IPS DF 6.9 (cell line): ENCODE data around the gene MACROD2.

Source experiments
- DNase-seq: peaks from one replicate; pipeline ENCODE4 v3.0.0-alpha.2; 2013; ENCODE audit warnings: low read depth, low spot score
- H3K27ac ChIP-seq: one replicate; pipeline ENCODE4 v1.5.1; 2013; ENCODE audit warnings: low read length, control low read depth
- H3K27me3 ChIP-seq: 2 replicates; pipeline ENCODE4 v1.6.1; 2013; ENCODE audit warnings: mild to moderate bottlenecking, low read length; ENCODE audit not compliant: control insufficient read depth, insufficient read depth
- H3K36me3 ChIP-seq: 2 replicates; pipeline ENCODE4 v1.6.1; 2013; ENCODE audit warnings: low read length; ENCODE audit not compliant: control insufficient read depth, insufficient read depth
- H3K4me1 ChIP-seq: 2 replicates; pipeline ENCODE4 v1.6.1; 2013; ENCODE audit warnings: low read length; ENCODE audit not compliant: control insufficient read depth, insufficient read depth
- H3K4me3 ChIP-seq: 2 replicates; pipeline ENCODE4 v1.5.1; 2013; ENCODE audit warnings: mild to moderate bottlenecking, low read length
- H3K9me3 ChIP-seq: 2 replicates; pipeline ENCODE4 v1.6.1; 2013; ENCODE audit warnings: low read length, inconsistent platforms; ENCODE audit not compliant: control insufficient read depth, insufficient read depth
- WGBS: extraction: QIAGEN DNeasy Blood & Tissue Kit; methylation state at CpG from one replicate; pipeline ENCODE4 v1.1.7; 2013; ENCODE audit warnings: mixed read lengths, missing lambda C conversion rate; ENCODE audit not compliant: insufficient read length, insufficient coverage; 5-methylcytosine and 5-hydroxymethylcytosine counted together

MACROD2 gene

GRCh38 chr20:14644306-14645097 lies 649.2 kb downstream of the MACROD2 start:
- Histone ChIP-seq H3K4me1 (no peaks in the 10 kb centered on the region), H3K27me3 (no peaks in the 10 kb centered on the region), H3K4me3 (no peak overlapping the region), H3K9me3 (no peaks in the 10 kb centered on the region), H3K36me3 (no peaks in the 10 kb centered on the region), H3K27ac (no peak overlapping the region)
- WGBS = no CpG with 5 or more reads among the region's 2 CpGs
- DNase-seq = no peak

DNA sequence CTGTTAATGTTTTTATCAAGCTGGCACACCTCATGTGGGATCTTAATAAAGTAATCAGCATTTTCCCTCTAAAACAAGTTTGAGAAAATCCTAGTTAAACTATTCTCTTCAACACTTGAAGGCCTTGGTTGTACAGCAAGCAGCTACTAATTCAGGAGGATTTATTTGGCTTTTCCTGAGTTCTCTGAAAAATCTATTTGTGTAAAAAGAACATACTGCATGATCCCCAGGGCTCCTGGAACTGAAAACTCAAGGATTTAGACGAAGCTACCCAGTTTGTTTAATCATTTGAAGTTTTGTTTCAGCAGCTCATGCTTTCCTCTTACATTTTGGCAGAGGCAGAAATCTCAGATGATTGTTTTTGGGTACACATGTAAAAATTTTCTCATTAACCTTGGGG lies 651.7 kb downstream of the MACROD2 start:
- Histone ChIP-seq H3K36me3 (no peaks in the 10 kb centered on the region), H3K27ac (no peak overlapping the region), H3K27me3 (no peaks in the 10 kb centered on the region), H3K9me3 (no peaks in the 10 kb centered on the region), H3K4me1 (no peaks in the 10 kb centered on the region), H3K4me3 (no peak overlapping the region)
- WGBS = no CpG with 5 or more reads among the region's 1 CpG
- DNase-seq = no peak

DNA sequence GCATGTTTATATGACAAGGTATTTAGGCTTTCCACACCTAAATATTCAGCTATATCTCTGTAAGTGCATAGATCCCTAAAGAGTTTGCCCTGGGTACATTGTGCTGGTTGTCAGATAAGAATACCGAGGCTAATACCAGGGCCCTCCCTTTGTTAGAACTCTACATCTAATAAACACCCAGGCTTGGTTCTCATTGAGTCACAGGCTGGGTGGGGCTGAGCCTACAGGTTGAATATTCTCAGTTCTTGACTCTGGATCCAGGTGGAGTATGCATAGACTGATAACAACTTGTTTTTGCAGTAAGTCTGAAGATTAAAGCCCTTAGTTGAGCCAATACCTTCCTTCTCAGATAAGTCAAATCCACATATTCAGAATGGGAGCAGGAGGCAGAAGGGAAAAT lies 654.3 kb downstream of the MACROD2 start:
- H3K27me3 ChIP-seq = no peaks in the 10 kb centered on the region
- WGBS = no CpG with 5 or more reads among the region's 1 CpG
- no peak overlapping the region for H3K27ac ChIP-seq
- no peaks in the 10 kb centered on the region for H3K9me3 ChIP-seq
- H3K36me3 ChIP-seq = no peaks in the 10 kb centered on the region
- DNase-seq = no peak
- no peak overlapping the region for H3K4me3 ChIP-seq
- no peaks in the 10 kb centered on the region for H3K4me1 ChIP-seq

DNA sequence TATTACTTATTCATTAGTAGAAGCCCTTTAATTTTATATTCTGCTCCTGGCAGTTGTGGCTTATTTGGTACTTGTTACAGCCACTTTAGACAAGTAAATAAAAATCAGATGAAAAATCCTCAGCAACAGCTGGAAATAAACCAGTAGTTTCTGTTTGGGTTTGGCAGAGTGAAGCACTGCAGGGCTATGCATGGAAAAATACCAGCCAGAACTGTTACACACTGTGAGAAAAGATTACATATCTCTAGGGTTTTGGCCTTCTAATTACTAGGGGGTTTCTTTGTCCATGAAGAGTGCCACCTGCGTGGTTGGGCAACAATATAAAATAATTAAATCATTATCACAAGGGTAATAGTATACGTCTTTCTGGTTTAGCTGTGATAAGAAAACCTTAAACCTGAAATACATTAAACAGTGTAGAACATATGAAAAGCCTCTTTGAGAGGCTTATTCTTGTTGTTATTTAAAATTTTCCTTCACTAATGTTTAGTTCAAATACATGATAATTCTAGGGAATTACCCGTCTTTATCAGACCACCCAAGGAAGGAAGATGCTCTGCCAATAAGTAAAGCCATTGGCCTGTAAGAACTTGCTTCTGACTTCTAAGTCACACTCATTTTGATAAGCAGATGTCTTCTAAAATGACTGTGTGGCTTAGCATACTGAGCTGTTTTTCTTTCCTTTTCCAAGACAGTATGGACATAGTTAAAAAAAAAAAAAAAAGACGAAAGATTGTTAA lies 662.1 kb downstream of the MACROD2 start:
- Histone ChIP-seq H3K27me3 (no peaks in the 10 kb centered on the region), H3K36me3 (no peaks in the 10 kb centered on the region), H3K27ac (no peak overlapping the region), H3K4me1 (no peaks in the 10 kb centered on the region), H3K4me3 (no peak overlapping the region), H3K9me3 (no peaks in the 10 kb centered on the region)
- no CpG with 5 or more reads among the region's 4 CpGs for WGBS
- no peak for DNase-seq

DNA sequence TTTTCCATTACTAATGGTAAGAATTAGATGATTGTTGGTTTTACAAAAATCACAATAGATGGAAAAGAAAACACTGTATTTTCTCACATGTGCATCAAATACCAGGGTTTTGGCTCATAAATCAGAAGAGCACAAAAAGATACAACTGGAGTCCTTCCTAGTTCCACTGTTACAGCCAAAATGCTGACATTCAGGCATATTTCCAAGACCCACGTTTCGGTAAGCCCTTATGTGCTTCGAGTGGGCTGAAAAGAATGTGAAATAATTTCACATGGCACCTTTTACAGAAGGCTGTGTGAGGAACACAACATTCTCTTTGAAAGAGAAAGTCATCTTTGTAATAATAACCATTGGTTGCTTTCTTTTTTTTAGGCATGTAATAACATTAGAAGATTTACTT lies 668.8 kb downstream of the MACROD2 start:
- Histone ChIP-seq H3K4me3 (no peak overlapping the region), H3K27me3 (no peaks in the 10 kb centered on the region), H3K4me1 (no peaks in the 10 kb centered on the region), H3K36me3 (no peaks in the 10 kb centered on the region), H3K27ac (no peak overlapping the region), H3K9me3 (no peaks in the 10 kb centered on the region)
- no CpG with 5 or more reads among the region's 3 CpGs for WGBS
- DNase-seq = no peak

- WGBS = no CpG with 5 or more reads among the region's 1 CpG
- no peaks in the 10 kb centered on the region for H3K27me3 ChIP-seq
- DNase-seq = no peak
- H3K9me3 ChIP-seq = no peaks in the 10 kb centered on the region
- H3K4me1 ChIP-seq = no peaks in the 10 kb centered on the region
- no peaks in the 10 kb centered on the region for H3K36me3 ChIP-seq
- H3K4me3 ChIP-seq = no peak overlapping the region
- H3K27ac ChIP-seq = no peak overlapping the region
Observed at GRCh38 chr20:14666696-14667095, 671.4 kb downstream of the MACROD2 start.

DNA sequence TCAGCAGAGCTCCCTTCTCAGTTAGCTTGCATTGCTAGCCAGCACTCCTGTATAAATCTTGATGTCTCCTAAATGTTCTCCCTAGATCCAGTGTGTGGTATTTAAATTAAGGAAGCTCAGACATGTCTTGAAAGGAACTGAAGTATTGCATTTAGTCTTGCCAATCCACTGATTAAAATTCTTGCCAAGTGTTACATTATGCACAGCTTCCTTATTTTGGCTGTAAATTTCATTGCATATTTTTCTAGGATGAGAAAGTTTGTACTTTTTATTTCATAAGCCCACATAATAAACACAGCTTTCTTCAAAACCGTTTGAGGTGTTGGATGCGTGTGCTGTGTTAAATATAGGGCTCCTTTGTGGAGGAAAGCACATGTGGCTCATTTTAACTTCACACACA lies 671.9 kb downstream of the MACROD2 start:
- DNase-seq = no peak
- H3K9me3 ChIP-seq = no peaks in the 10 kb centered on the region
- no peaks in the 10 kb centered on the region for H3K27me3 ChIP-seq
- no peak overlapping the region for H3K27ac ChIP-seq
- WGBS = no CpG with 5 or more reads among the region's 2 CpGs
- no peaks in the 10 kb centered on the region for H3K36me3 ChIP-seq
- no peak overlapping the region for H3K4me3 ChIP-seq
- no peaks in the 10 kb centered on the region for H3K4me1 ChIP-seq

- Histone ChIP-seq H3K9me3 (no peaks in the 10 kb centered on the region), H3K36me3 (no peaks in the 10 kb centered on the region), H3K4me3 (no peak overlapping the region), H3K27me3 (no peaks in the 10 kb centered on the region), H3K4me1 (no peaks in the 10 kb centered on the region), H3K27ac (no peak overlapping the region)
- no CpG with 5 or more reads among the region's 2 CpGs for WGBS
- DNase-seq = no peak
Observed at GRCh38 chr20:14672066-14672465, 676.8 kb downstream of the MACROD2 start.

- DNase-seq = no peak
- H3K36me3 ChIP-seq = no peaks in the 10 kb centered on the region
- H3K27me3 ChIP-seq = no peaks in the 10 kb centered on the region
- no peak overlapping the region for H3K27ac ChIP-seq
- no CpG with 5 or more reads among the region's 5 CpGs for WGBS
- no peaks in the 10 kb centered on the region for H3K4me1 ChIP-seq
- no peak overlapping the region for H3K4me3 ChIP-seq
- H3K9me3 ChIP-seq = no peaks in the 10 kb centered on the region
Observed at GRCh38 chr20:14673164-14673563, 677.8 kb downstream of the MACROD2 start.

DNA sequence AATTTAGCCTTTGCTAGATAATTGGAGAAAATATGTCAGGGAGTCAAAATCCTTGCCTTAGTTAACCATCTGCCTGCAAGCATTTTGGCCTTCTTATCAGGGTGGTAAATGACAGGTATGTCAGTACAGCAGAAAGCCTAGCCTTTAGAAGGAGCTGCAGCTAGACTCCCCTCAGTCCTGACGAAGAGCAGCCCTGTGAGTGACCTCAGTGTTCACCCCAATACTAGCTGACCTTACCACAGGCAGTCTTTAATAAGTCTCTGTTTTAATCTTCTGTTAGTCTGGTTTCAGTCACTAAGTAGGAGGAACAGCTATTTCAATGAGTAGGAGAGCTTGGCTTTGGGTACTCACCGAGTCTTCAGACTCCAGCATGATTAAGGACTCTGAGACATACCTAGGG lies 682.1 kb downstream of the MACROD2 start:
- no peaks in the 10 kb centered on the region for H3K36me3 ChIP-seq
- no peaks in the 10 kb centered on the region for H3K4me1 ChIP-seq
- no peak overlapping the region for H3K27ac ChIP-seq
- no peaks in the 10 kb centered on the region for H3K27me3 ChIP-seq
- no peak overlapping the region for H3K4me3 ChIP-seq
- DNase-seq = no peak
- WGBS = no CpG with 5 or more reads among the region's 2 CpGs
- H3K9me3 ChIP-seq = no peaks in the 10 kb centered on the region
